LoVo (cell line): ENCODE results near the gene SPOP.
"Not testable (repeated sequence)": the region's sequence is repeated elsewhere in the genome, so short reads cannot be mapped to it uniquely, and the experiment has no call there.

Experiments used
- DNase-seq: peaks from one replicate; pipeline ENCODE4 v3.0.0-alpha.2; 2016; ENCODE audit warnings: low spot score

SPOP gene

DNA sequence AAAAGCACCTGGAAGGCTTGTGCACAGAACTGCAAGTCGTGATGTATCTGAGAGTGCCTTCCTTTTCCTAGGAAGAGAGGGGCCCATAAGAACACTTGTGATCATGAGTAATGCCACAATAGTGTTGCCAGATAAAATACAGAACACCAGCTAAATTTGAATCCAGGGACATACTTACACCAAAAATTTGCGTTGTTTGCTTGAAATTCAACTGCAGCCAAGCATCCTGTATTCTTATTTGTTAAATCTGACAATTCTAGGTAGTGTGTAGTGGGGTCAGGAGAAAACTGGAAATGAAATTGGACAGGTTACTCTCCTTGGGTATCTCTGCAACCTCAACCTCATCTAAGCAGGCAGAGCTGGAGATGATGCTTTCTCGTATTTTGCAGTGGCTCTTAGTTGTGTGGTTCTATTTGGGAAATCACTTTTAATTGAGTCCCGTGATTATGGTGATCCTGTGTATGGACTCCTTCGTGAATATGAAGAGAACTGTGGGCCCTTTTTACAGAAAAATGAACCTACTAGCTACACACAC, 17.9 kb upstream of the SPOP start:
- no peak for DNase-seq

GRCh38 chr17:49694847-49695697, 17.2 kb upstream of the SPOP start:
- DNase-seq: peak; percentile 51

GRCh38 chr17:49692751-49693150, 14.9 kb upstream of the SPOP start:
- DNase-seq: no peak

- no peak for DNase-seq
These were observed 13.8 kb upstream of the SPOP start for GRCh38 chr17:49691677-49692191.

- DNase-seq: no peak
These were observed 13.3 kb upstream of the SPOP start for GRCh38 chr17:49691086-49691676.

GRCh38 chr17:49690256-49690655, 12.4 kb upstream of the SPOP start:
- no peak for DNase-seq

DNA sequence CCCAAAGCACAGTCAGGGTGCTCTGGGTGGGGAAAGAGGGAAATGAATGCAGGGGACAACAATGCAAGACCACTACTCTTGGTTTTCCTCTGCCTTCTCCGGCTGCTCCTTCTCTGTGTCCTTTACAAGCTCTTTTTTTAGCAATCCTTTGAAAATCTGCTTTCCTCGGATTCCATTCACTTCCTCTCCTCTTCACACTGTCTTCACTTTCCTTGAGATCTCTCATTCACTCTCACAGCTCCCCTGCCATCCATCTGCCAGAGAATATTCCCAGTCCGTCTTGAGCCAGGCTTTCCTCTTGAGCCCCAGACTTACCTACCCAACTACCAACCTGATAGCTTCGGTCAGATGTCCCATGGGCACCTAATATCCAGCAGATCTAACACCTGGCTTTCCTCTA, 11.0 kb upstream of the SPOP start:
- DNase-seq: no peak

- DNase-seq: no peak
These were observed 10.1 kb upstream of the SPOP start for GRCh38 chr17:49687878-49688491.

DNA sequence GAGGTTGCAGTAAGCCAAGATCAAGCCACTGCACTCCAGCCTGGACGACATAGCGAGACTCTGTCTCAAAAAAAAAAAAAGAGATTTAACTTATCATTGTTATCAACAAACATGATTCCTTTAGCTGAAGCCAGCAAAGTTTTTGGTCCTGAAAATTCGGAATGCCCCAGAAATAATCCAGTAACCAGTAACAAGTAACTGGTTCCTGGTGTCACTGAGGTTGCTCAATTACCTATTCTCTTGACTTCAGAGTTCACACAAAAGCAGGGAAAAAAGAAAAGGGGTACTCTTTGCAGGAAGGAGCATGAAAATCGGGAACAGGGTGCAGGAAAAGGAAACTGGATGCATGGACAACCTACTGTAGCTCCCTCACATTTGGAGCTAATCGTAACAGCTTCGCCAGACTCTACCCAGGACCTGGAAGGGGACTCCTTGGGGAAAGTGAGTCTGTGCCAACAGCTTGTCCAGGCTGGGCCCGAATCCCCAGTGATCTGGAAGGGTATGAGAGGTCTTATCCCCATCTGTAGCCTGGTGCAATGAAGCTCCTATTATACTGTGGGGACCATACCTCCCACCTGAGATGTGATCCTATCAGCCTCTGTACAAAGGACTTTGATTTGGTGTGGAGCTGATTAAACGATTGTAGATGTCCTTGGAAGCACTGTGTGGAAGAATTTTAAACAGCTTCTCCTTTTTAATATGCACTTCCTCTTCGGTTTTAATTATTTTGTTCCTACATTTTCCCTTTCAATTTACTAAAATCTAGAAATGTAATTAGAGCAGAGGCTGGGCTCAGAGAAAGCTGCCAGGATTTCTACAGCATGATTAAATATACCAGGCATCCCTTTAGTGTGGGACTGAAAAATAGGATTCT, 3.4 kb upstream of the SPOP start:
- DNase-seq: no peak

GRCh38 chr17:49680314-49680713, 2.4 kb upstream of the SPOP start:
- no peak for DNase-seq

DNA sequence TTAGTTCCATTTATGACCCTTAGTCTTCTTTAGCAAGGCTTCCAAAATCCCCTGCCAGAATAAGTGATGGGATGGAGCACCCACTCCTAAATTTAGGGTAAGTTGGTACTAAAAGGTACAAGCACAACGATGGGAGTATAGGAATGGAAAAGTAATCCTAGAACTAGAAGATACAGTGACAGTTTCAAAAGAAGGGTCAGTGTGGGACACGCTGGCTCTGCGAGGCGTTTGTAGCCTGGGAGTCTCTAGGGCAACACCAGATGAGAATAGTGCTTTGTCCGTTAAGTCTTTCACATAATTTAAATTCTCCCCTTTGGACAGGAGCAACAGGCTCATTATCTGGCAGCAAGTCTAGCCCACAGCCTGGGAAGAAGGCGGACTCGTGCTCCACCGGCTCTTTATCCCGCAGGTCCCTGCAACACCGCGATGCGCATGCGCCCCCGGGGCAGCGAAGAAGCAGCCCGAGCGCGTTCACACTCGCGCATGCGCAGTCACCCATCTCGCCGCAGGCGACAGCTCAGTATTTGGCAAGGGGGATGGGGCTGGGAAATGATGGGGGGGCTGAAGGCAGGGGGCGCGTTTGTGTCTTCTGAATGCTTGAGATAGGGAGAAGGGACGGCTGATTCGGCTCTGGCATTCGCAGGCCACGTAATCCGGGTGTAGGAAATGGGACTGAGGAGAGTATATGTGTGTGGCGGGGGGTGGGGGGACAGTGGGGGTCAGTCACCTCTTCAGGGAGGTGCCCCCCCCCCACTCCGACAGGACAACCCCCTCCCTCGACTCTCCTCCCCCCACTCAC, 564 bp downstream of the SPOP start:
- peak; percentile 95 for DNase-seq

- DNase-seq: no peak
These were observed 1.5 kb downstream of the SPOP start for GRCh38 chr17:49676276-49676868.

GRCh38 chr17:49674507-49674906, 3.4 kb downstream of the SPOP start:
- DNase-seq: no peak

DNA sequence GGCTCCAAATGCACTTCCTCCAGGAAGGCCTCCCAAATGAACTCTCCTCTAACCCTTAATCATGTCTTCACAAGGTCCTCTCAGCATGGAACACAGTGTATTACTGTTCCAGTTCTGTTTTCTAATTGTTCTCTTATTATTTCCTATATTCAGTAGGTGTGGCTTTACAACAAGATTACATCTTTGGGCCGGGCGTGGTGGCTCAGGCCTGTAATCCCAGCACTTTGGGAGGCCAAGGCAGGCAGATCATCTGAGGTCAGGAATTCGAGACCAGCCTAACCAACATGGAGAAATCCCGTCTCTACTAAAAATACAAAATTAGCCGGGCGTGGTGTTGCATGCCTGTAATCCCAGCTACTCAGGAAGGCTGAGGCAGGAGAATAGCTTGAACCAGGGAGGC, 4.2 kb downstream of the SPOP start:
- not testable (repeated sequence) for DNase-seq

DNA sequence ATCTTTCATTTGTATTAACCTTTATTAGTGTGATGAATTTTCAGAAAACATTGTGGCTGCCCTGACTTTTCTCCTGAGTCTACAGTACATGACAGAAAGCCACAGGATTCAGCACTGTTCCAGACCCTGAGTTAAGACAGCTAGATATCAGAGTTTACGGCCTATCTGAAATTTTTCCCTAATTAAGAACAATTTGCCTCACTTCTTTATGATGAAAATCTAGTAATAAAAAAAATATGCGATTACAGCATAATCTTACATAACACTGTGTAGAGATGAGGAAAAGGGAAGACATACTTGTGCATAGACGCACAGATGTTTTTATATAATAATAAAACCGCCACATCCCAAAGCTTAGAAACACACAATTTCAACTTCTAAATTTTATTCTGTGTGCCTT, 7.3 kb downstream of the SPOP start:
- no peak for DNase-seq

DNA sequence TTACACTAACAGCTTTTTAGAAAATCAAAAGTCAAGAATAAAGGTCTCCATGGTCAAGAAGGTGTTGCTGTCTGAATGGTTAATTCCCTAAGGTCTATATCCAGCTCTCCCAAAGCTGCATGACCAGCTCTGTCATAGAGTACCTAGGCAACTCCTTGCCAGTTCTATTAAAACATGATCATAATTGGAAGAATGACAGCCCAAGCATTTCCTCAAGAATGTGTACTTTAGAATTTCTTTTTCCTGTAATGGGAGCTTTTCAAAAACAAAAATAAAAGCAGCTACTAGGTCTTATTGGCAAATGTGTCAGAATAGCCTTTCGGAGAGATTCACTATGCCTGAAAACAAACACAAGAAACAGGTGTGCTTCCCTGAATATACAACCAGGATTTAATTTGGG, 7.9 kb downstream of the SPOP start:
- no peak for DNase-seq

DNA sequence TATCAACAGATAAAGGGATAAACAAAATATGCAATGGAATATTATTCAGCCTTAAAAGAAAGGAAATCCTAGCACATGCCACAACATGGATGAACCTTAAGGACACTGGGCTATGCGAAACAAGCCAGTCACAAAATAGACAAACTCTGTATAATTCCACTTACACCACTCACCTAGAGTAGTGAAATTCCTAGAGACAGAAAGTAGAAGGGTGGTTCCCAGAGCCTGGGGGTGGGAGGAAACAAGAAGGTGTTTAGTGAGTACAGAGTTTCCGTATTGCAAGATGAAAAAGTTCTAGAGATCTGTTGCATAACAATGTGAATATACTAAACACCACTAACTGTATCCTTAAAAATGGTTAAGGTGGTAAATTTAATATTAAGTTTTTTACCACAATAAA, 10.0 kb downstream of the SPOP start:
- no peak for DNase-seq

- no peak for DNase-seq
These were observed 13.1 kb downstream of the SPOP start for GRCh38 chr17:49664706-49665211.

DNA sequence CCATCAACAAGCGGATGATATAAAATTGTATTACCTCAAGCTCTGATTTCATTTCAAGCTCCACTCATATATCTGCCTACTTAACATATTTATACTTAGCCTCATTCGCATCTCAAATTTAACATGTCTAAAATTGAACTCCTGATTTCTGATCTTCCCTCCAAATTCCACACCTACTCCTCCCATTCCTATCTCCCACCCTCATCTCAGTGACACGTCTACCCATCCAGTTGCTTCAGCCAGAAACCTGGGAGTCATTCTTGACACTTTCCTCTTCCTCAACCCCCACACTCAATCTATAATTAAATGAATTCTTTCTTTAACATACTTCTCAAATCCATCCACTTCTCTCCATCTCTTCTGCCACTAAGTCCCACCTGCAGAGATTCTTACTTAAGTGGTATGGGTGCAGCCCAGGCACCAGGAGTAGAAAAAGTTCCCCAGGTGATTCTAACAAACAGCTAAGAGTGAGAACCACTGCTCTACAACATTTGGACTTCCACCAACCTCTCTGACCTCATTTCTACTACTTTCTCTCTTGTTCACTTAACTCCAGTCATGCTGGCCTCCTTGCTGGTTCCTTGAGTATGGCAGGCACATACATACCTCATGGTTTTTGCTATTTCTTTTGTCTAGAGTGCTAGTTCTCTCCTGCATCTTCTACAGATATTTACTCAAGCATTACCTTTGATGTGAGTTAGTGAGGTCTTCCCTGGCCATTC, 18.1 kb downstream of the SPOP start:
- no peak for DNase-seq

DNA sequence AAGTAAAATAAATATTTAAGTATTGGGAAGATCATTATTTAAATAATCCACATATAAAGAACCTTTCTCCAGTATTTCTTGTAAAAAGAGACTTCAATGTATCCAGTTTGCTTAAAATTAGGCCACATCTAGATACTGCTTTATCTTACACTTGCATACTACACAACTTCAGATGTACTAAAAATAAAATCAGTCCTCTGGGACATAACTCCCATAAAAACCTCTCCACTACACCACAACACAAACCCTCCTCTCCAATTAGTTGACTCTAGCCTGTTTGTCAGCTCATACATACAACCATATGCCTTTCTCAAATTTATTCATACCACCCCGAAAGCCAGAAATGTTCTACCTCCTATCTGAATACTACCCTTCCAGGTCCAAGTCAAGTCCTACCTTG, 21.6 kb downstream of the SPOP start:
- no peak for DNase-seq
